Ascending aorta (tissue), 2 donors: ENCODE data around the gene CCDC172. TPM values are rescaled to one million over a fixed set of nuclear protein-coding genes. Genes with fewer than 3 reads are reported as not detected.

Experiments
- DNase-seq, 2 donors: peaks; one replicate each; pipeline ENCODE4 v3.0.0-alpha.2; 2019; ENCODE audit warnings: low spot score in 2 of 2
- H3K27ac ChIP-seq, 2 donors: fragments of 200-600 bp; sonication (generic); one replicate each; pipeline ENCODE4 v1.5.1; 2016 to 2017; ENCODE audit warnings: mild to moderate bottlenecking in 1 of 2
- H3K27me3 ChIP-seq: fragments of 200-600 bp; sonication (generic); one replicate; pipeline ENCODE4 v1.5.1; 2017
- H3K36me3 ChIP-seq, 2 donors: fragments of 200-600 bp; sonication (generic); one replicate each; pipeline ENCODE4 v1.5.1; 2016
- H3K4me1 ChIP-seq, 2 donors: fragments of 200-600 bp; sonication (generic); one replicate each; pipeline ENCODE4 v1.5.1; 2016 to 2017; ENCODE audit warnings: mild to moderate bottlenecking in 1 of 2
- H3K4me3 ChIP-seq, 2 donors: fragments of 200-600 bp; sonication (generic); one replicate each; pipeline ENCODE4 v1.5.1; 2016 to 2017; ENCODE audit warnings: mild to moderate bottlenecking in 1 of 2
- H3K9me3 ChIP-seq, 2 donors: fragments of 200-600 bp; sonication (generic); one replicate each; pipeline ENCODE4 v1.5.1; 2016
- CTCF ChIP-seq, 3 experiments: fragments of 200-600 bp in 2 of 3; fragments of 450-650 bp in 1 of 3; sonication (generic) in 2 of 3; IDR thresholded peaks; one replicate each; pipeline ENCODE4 v1.5.1; 2016 to 2019; ENCODE audit warnings: antibody characterized with exemption in 3 of 3, mild to moderate bottlenecking in 1 of 3, moderate library complexity in 1 of 3
- intact Hi-C: fragments of 100-400 bp; cut with DNase I; formaldehyde crosslinking; loops from one replicate; pipeline ENCODE4 v1.15.1; 2023
- total RNA-seq: library from RNA; depleted of rRNA; stranded (reverse); fragments of >200 nt; gene quantifications from one replicate; pipeline ENCODE4 v1.1.0, GENCODE V29; 2016

Gene CCDC172
- total RNA-seq, 1 donor from 2014 or later = not detected

DNA sequence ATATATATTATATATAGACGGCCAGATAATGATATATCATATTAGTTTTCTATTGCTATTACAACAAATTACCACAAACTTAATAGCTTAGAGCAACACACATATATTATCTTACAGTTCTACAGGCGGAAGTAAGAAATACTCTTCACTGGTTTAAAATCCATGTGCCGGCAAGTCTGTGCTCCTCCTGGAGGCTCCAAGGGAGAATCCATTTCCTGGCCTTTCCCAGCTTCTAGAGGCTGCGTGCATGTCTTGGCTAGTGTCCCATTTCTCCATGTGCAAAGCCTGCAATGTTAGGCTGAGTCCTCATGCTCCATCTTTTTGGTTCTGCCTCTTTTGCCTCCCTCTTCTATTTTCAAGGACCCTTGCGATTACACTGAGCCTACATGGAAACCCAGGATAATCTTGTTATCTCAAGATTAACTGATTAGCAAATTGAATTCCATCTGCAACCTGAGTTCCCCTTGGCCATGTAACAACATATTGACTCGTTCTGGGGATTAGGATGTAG is 79.5 kb downstream of the CCDC172 start:
- H3K4me1 ChIP-seq = no peaks in the 10 kb centered on the region
- H3K27ac ChIP-seq = no peak overlapping the region
- H3K36me3 ChIP-seq = no peaks in the 10 kb centered on the region
- no peak for TF ChIP-seq CTCF (IDR thresholded peaks at IDR 0.05)
- H3K9me3 ChIP-seq = no peaks in the 10 kb centered on the region
- intact Hi-C loops = no loop called here
- no peaks in the 10 kb centered on the region for H3K27me3 ChIP-seq
- no peak overlapping the region for H3K4me3 ChIP-seq
- no peak for DNase-seq

GRCh38 chr10:116408719-116409118 is 84.5 kb downstream of the CCDC172 start:
- Histone ChIP-seq H3K9me3 (no peaks in the 10 kb centered on the region), H3K4me3 (no peak overlapping the region)
- intact Hi-C loops = no loop called here

GRCh38 chr10:116410351-116410750 is 86.1 kb downstream of the CCDC172 start:
- intact Hi-C loops = no loop called here
- TF ChIP-seq CTCF (IDR thresholded peaks at IDR 0.05) = no peak

More at GRCh38 chr10:116408719-116409118, 84.5 kb downstream of the CCDC172 start:
- no peak for DNase-seq
- no peak overlapping the region for H3K27ac ChIP-seq
- no peaks in the 10 kb centered on the region for H3K4me1 ChIP-seq
- TF ChIP-seq CTCF (IDR thresholded peaks at IDR 0.05) = no peak
- no peaks in the 10 kb centered on the region for H3K27me3 ChIP-seq
- no peaks in the 10 kb centered on the region for H3K36me3 ChIP-seq

DNA sequence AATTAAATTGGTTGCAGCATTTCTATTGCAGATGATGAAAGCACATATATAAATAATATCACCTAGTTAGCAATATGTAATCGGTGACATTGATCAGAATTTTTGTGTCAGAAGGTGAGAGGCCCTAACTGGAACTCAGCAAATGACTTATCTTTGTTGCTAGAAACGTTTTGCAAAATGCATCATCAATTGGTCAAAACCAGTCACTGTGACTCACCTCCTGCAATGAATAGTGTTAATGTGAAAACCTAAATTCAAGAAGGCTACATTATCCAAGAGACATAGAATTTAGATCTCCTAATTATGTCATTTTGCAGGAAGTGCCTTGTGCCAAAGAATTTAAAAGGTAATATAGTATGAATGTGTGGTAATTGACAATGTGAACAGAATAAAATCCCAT is 93.6 kb downstream of the CCDC172 start:
- TF ChIP-seq CTCF (IDR thresholded peaks at IDR 0.05) = no peak
- H3K27me3 ChIP-seq = no peaks in the 10 kb centered on the region
- H3K4me3 ChIP-seq = no peak overlapping the region
- DNase-seq = no peak
- H3K36me3 ChIP-seq = no peaks in the 10 kb centered on the region
- no peaks in the 10 kb centered on the region for H3K9me3 ChIP-seq
- H3K4me1 ChIP-seq = no peaks in the 10 kb centered on the region
- no peak overlapping the region for H3K27ac ChIP-seq
- intact Hi-C loops = no loop called here

More at GRCh38 chr10:116410351-116410750, 86.1 kb downstream of the CCDC172 start:
- no peaks in the 10 kb centered on the region for H3K36me3 ChIP-seq
- no peaks in the 10 kb centered on the region for H3K4me1 ChIP-seq
- no peak overlapping the region for H3K4me3 ChIP-seq
- H3K27me3 ChIP-seq = no peaks in the 10 kb centered on the region
- H3K9me3 ChIP-seq = no peaks in the 10 kb centered on the region
- no peak for DNase-seq
- H3K27ac ChIP-seq = no peak overlapping the region

GRCh38 chr10:116418389-116418788 is 94.1 kb downstream of the CCDC172 start:
- Histone ChIP-seq H3K9me3 (no peaks in the 10 kb centered on the region), H3K36me3 (no peaks in the 10 kb centered on the region), H3K4me3 (no peak overlapping the region), H3K4me1 (no peaks in the 10 kb centered on the region), H3K27me3 (no peaks in the 10 kb centered on the region), H3K27ac (no peak overlapping the region)
- intact Hi-C loops = no loop called here
- DNase-seq = no peak
- no peak for TF ChIP-seq CTCF (IDR thresholded peaks at IDR 0.05)

DNA sequence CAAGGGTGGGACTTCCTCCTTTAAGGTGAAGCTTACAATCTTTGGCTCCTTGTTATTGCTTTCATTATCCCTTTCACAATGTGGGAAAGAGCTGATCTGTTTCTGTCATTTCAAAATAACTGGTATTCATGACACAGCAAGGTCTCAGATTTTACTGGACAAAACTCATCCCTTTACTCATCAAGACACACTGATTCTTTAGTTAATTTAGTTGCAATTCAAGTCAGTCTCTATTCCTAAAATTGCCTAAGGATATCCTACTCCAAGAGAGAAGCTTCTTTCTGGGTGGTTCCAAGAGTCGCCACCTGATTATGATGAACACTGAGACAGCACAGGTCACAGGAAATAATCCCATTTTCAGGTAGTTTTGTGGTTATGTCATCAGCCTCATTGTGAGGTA is 97.6 kb downstream of the CCDC172 start:
- Histone ChIP-seq H3K27ac (no peak overlapping the region), H3K36me3 (no peaks in the 10 kb centered on the region), H3K9me3 (no peaks in the 10 kb centered on the region), H3K4me3 (no peak overlapping the region), H3K27me3 (no peaks in the 10 kb centered on the region), H3K4me1 (no peaks in the 10 kb centered on the region)
- no peak for DNase-seq
- no peak for TF ChIP-seq CTCF (IDR thresholded peaks at IDR 0.05)
- intact Hi-C loops = no loop called here
